Thoracic aorta (tissue), 2 donors: Measurements from ENCODE around the gene SDHD. TPM values are rescaled to one million over a fixed set of nuclear protein-coding genes. Genes with fewer than 3 reads are reported as not detected.
"Not testable (repeated sequence)": the region's sequence is repeated elsewhere in the genome, so short reads cannot be mapped to it uniquely, and the experiment has no call there.

Experiments
- ATAC-seq: fragments of 150-250 bp; one replicate; pipeline ENCODE4 v1.8.0; 2017; ENCODE audit warnings: low read depth; ENCODE audit not compliant: insufficient number of reproducible peaks, low FRiP score
- DNase-seq: peaks from one replicate; pipeline ENCODE4 v3.0.0-alpha.2; 2020; ENCODE audit warnings: low spot score
- H3K27ac ChIP-seq, 2 donors: fragments of 200-600 bp; sonication (generic); 1 replicate in 1 of 2; 2 replicates in 1 of 2; pipeline ENCODE4 v1.5.1; 2016; ENCODE audit warnings: mild to moderate bottlenecking in 2 of 2, moderate library complexity in 2 of 2
- H3K27me3 ChIP-seq: fragments of 200-600 bp; sonication (generic); replicated peaks from 2 replicates; pipeline ENCODE4 v1.6.0; 2016; ENCODE audit warnings: mild to moderate bottlenecking; ENCODE audit not compliant: insufficient read depth
- H3K36me3 ChIP-seq: fragments of 200-600 bp; sonication (generic); one replicate; pipeline ENCODE4 v1.5.1; 2016
- H3K4me1 ChIP-seq, 2 donors: fragments of 200-600 bp; sonication (generic); 1 replicate in 1 of 2; 2 replicates in 1 of 2; pipeline versions ENCODE4 v1.5.1 to v1.6.0; 2016; ENCODE audit warnings: low read depth in 2 of 2, mild to moderate bottlenecking in 1 of 2; ENCODE audit not compliant: control insufficient read depth in 1 of 2
- H3K4me3 ChIP-seq: fragments of 200-600 bp; sonication (generic); 2 replicates; pipeline ENCODE4 v1.5.1; 2016; ENCODE audit warnings: mild to moderate bottlenecking
- H3K9me3 ChIP-seq: fragments of 200-600 bp; sonication (generic); 2 replicates; pipeline ENCODE4 v1.5.1; 2016
- CTCF ChIP-seq: fragments of 200-600 bp; sonication (generic); IDR thresholded peaks from one replicate; pipeline ENCODE4 v1.5.1; 2019; ENCODE audit warnings: antibody characterized with exemption
- total RNA-seq, 2 donors: library from RNA; depleted of rRNA; stranded (reverse); fragments of >200 nt; gene quantifications; one replicate each; pipeline versions ENCODE4 v1.1.0 to v1.2.3, GENCODE V29; 2016

SDHD gene
- total RNA-seq, 2 donors from 2014 or later = 41.8 to 96.4 TPM

GRCh38 chr11:112062923-112063322, 23.8 kb upstream of the SDHD start:
- no peaks in the 10 kb centered on the region for H3K4me1 ChIP-seq
- no peak overlapping the region for H3K4me3 ChIP-seq
- no peak for DNase-seq
- ATAC-seq = no peak
- no peaks in the 10 kb centered on the region for H3K27me3 ChIP-seq
- no peak for TF ChIP-seq CTCF
- H3K27ac ChIP-seq = no peak overlapping the region
- peaks cover 12% of the 10 kb centered on the region for H3K36me3 ChIP-seq
- H3K9me3 ChIP-seq = no peaks in the 10 kb centered on the region

GRCh38 chr11:112073941-112074811, 12.5 kb upstream of the SDHD start, which contains the start of the genes NKAPD1 and PIH1D2:
Gene NKAPD1 (plus strand): TSS chr11:112074299. CDS start chr11:112075575, 1,276 bp downstream.
Gene PIH1D2 (minus strand): TSS chr11:112074017. CDS start chr11:112073174, 843 bp downstream.
- peaks cover 11% of the 10 kb centered on the region for H3K36me3 ChIP-seq
- no peaks in the 10 kb centered on the region for H3K27me3 ChIP-seq
- peak within 1 kb of the TSS; percentile 99 for H3K4me3 ChIP-seq
- peaks cover 16 to 18% of the 10 kb centered on the region in 2 donors for H3K4me1 ChIP-seq
- peak; percentile 51 for DNase-seq
- H3K27ac ChIP-seq = peak within 1 kb of the TSS; percentile 75 to 94
- TF ChIP-seq CTCF = no peak
- ATAC-seq = peak; percentile 67
- no peaks in the 10 kb centered on the region for H3K9me3 ChIP-seq

- TF ChIP-seq CTCF = no peak
- Histone ChIP-seq H3K4me1 (peaks cover 9 to 18% of the 10 kb centered on the region in 2 donors), H3K27me3 (no peaks in the 10 kb centered on the region), H3K9me3 (no peaks in the 10 kb centered on the region), H3K36me3 (peaks cover 48% of the 10 kb centered on the region), H3K4me3 (no peak overlapping the region), H3K27ac (no peak overlapping the region)
- no peak for DNase-seq
- no peak for ATAC-seq
Observed at GRCh38 chr11:112082729-112083128, 3.9 kb upstream of the SDHD start.

GRCh38 chr11:112085822-112086421, 751 bp upstream of the SDHD start:
- Histone ChIP-seq H3K36me3 (peaks cover 44% of the 10 kb centered on the region), H3K4me1 (peaks cover 17 to 37% of the 10 kb centered on the region in 2 donors), H3K9me3 (no peaks in the 10 kb centered on the region), H3K27me3 (no peaks in the 10 kb centered on the region), H3K27ac (peak overlapping the region; percentile 44 to 51), H3K4me3 (peak overlapping the region; percentile 81)
- DNase-seq (no peak), ATAC-seq (no peak)
- no peak for TF ChIP-seq CTCF

- H3K9me3 ChIP-seq = no peaks in the 10 kb centered on the region
- no peak for DNase-seq
- H3K4me3 ChIP-seq = peak overlapping the region; percentile 81
- peak overlapping the region; percentile 51 to 57 for H3K27ac ChIP-seq
- no peak for TF ChIP-seq CTCF
- peaks cover 17 to 37% of the 10 kb centered on the region in 2 donors for H3K4me1 ChIP-seq
- no peak for ATAC-seq
- no peaks in the 10 kb centered on the region for H3K27me3 ChIP-seq
- H3K36me3 ChIP-seq = peaks cover 52% of the 10 kb centered on the region
Observed at GRCh38 chr11:112087212-112087611, 539 bp downstream of the SDHD start.

- DNase-seq, H3K27ac ChIP-seq, H3K27me3 ChIP-seq, H3K4me1 ChIP-seq, ATAC-seq, H3K9me3 ChIP-seq, H3K4me3 ChIP-seq: not testable (repeated sequence)
- H3K36me3 ChIP-seq = peaks cover 20% of the 10 kb centered on the region
Observed at GRCh38 chr11:112095302-112095701, 8.6 kb downstream of the SDHD start.
